GM18526 (cell line): Measurements from ENCODE around the gene RSRC1.

ENCODE experiments used
- POLR2A ChIP-seq: IDR thresholded peaks from 3 replicates; pipeline ENCODE4 v1.6.1; 2011; ENCODE audit not compliant: insufficient read length; ENCODE audit errors: extremely low read depth

The RSRC1 gene

GRCh38 chr3:158107605-158108444 is 2.1 kb upstream of the RSRC1 start:
- no peak for TF ChIP-seq POLR2A

GRCh38 chr3:158108445-158108985 is 1.4 kb upstream of the RSRC1 start:
- TF ChIP-seq POLR2A = no peak

GRCh38 chr3:158109295-158109803 is 540 bp upstream of the RSRC1 start:
- no peak for TF ChIP-seq POLR2A

- TF ChIP-seq POLR2A = no peak
Observed at GRCh38 chr3:158110658-158111018, 749 bp downstream of the RSRC1 start.

- TF ChIP-seq POLR2A = no peak
Observed at GRCh38 chr3:158111861-158112260, 2.0 kb downstream of the RSRC1 start.

GRCh38 chr3:158120330-158120729 is 10.4 kb downstream of the RSRC1 start:
- no peak for TF ChIP-seq POLR2A

- no peak for TF ChIP-seq POLR2A
Observed at GRCh38 chr3:158121295-158121694, 11.4 kb downstream of the RSRC1 start.

GRCh38 chr3:158127250-158128219 is 17.6 kb downstream of the RSRC1 start:
- no peak for TF ChIP-seq POLR2A

GRCh38 chr3:158128755-158129154 is 18.9 kb downstream of the RSRC1 start:
- no peak for TF ChIP-seq POLR2A

- no peak for TF ChIP-seq POLR2A
Observed at GRCh38 chr3:158134363-158134762, 24.5 kb downstream of the RSRC1 start.

- no peak for TF ChIP-seq POLR2A
Observed at GRCh38 chr3:158140396-158140795, 30.5 kb downstream of the RSRC1 start.

GRCh38 chr3:158148218-158148617 is 38.3 kb downstream of the RSRC1 start:
- no peak for TF ChIP-seq POLR2A

GRCh38 chr3:158152186-158152585 is 42.3 kb downstream of the RSRC1 start:
- no peak for TF ChIP-seq POLR2A

- no peak for TF ChIP-seq POLR2A
Observed at GRCh38 chr3:158158969-158159368, 49.1 kb downstream of the RSRC1 start.

GRCh38 chr3:158159714-158160113 is 49.8 kb downstream of the RSRC1 start:
- no peak for TF ChIP-seq POLR2A
